ENCODE measurements around the gene CELF4.

GRCh38 chr18:37438417-37439180, 127.0 kb downstream of the CELF4 start:
- TF ChIP-seq EZH2 (IDR thresholded peaks at IDR 0.05; ENCODE audit: insufficient read depth, poor library complexity, severe bottlenecking): no peak
- no peak for TF ChIP-seq EZH2phosphoT487 (IDR thresholded peaks at IDR 0.05; ENCODE audit: insufficient read depth, low read depth)

Data from GM23248 (cell line).